K562 (cell line): Measurements from ENCODE around the gene SH3GLB2. TPM values are rescaled to one million over a fixed set of nuclear protein-coding genes. Genes with fewer than 3 reads are reported as not detected.

Source experiments
- ATAC-seq: fragments of 200-7000 bp; cut with Tn5 transposase; 3 replicates; pipeline ENCODE4 v1.9.1; 2020; ENCODE audit warnings: moderate library complexity
- BruUV-seq: library from RNA; stranded (reverse); fragments of 400-500 nt; replicated peaks from 2 replicates; lab custom pipeline; 2021; lab: Mats Ljungman, UMichigan
- CTCF ChIA-PET: fragments of 300-600 bp; formaldehyde crosslinking; extraction: SDS; loops from one replicate; lab custom pipeline; 2021; ENCODE audit warnings: low intra/inter-chr PET ratio; lab: Yijun Ruan, JAX
- POLR2A ChIA-PET: fragments of 300-600, 350-650 bp; sonication (Branson Sonifier 250); formaldehyde crosslinking; extraction: SDS; loops from one replicate; lab custom pipeline; 2021; ENCODE audit warnings: antibody characterized with exemption, inconsistent platforms; lab: Yijun Ruan, JAX
- DNase-seq, 4 experiments: peaks; one replicate each; pipeline versions ENCODE4 v3.0.0 to v3.0.0-alpha.2; 2011 to 2018; ENCODE audit warnings: low spot score in 3 of 4, mixed read lengths in 3 of 4; ENCODE audit errors: extremely low read depth in 1 of 4
- FAIRE-seq: peaks from 2 replicates; lab custom pipeline; 2011; peaks lifted over from hg19 to GRCh38; lab: Jason Lieb, UNC
- H2AFZ ChIP-seq: 2 replicates; pipeline ENCODE4 v1.6.0; 2011; ENCODE audit warnings: low read depth, low read length, control low read depth, inconsistent platforms
- H3K27ac ChIP-seq: fragments of 200-600 bp; 3 replicates; pipeline ENCODE4 v1.8.0; 2011; ENCODE audit warnings: low read depth, mild to moderate bottlenecking, control low read depth, inconsistent platforms, low read length, moderate library complexity, mixed read lengths; ENCODE audit errors: extremely low read depth
- H3K27me3 ChIP-seq, 2 experiments: fragments of 300-600 bp in 1 of 2; 2 replicates in 1 of 2; 3 replicates in 1 of 2; pipeline versions ENCODE4 v1.6.0 to v1.8.0; 2011; ENCODE audit warnings: inconsistent platforms in 2 of 2, low read length in 2 of 2, mild to moderate bottlenecking in 1 of 2, mixed read lengths in 1 of 2, moderate library complexity in 1 of 2; ENCODE audit not compliant: control insufficient read depth in 2 of 2, insufficient read depth in 2 of 2
- H3K36me3 ChIP-seq: fragments of 300-600 bp; 3 replicates; pipeline ENCODE4 v1.8.0; 2011; ENCODE audit warnings: mild to moderate bottlenecking, low read length, inconsistent platforms; ENCODE audit not compliant: control insufficient read depth, insufficient read depth
- H3K4me1 ChIP-seq, 2 experiments: fragments of 200-600 bp in 1 of 2; replicated peaks in 1 of 2; 2 replicates in 1 of 2; 3 replicates in 1 of 2; pipeline versions ENCODE4 v1.5.1 to v1.8.0; 2011; ENCODE audit warnings: inconsistent platforms in 2 of 2, low read length in 2 of 2, mild to moderate bottlenecking in 1 of 2, mixed read lengths in 1 of 2, moderate library complexity in 1 of 2; ENCODE audit not compliant: control insufficient read depth in 2 of 2, insufficient read depth in 2 of 2
- H3K4me2 ChIP-seq: 2 replicates; pipeline ENCODE4 v1.6.1; 2011; ENCODE audit warnings: low read length, control low read depth, inconsistent platforms, mixed read lengths; ENCODE audit not compliant: insufficient read depth
- H3K4me3 ChIP-seq: fragments of 200-600 bp; sonication (generic), shearing (Covaris generic); 2 replicates; pipeline ENCODE4 v1.5.1; 2016; ENCODE audit warnings: control low read depth, inconsistent platforms
- H3K79me2 ChIP-seq: fragments of 200-600 bp; 3 replicates; pipeline ENCODE4 v1.8.0; 2011; ENCODE audit warnings: low read length, inconsistent platforms; ENCODE audit not compliant: control insufficient read depth, insufficient read depth
- H3K9ac ChIP-seq, 2 experiments: 2 replicates each; pipeline versions ENCODE4 v1.6.0 to v1.6.1; 2011; ENCODE audit warnings: low read depth in 2 of 2, low read length in 2 of 2, control low read depth in 1 of 2, inconsistent platforms in 1 of 2, mild to moderate bottlenecking in 1 of 2, mixed read lengths in 1 of 2; ENCODE audit not compliant: insufficient read depth in 1 of 2
- H3K9me1 ChIP-seq: one replicate; pipeline ENCODE4 v1.6.0; 2011; ENCODE audit warnings: inconsistent platforms, mild to moderate bottlenecking, low read length, moderate library complexity; ENCODE audit not compliant: control insufficient read depth, insufficient read depth
- H3K9me3 ChIP-seq: replicated peaks from 2 replicates; pipeline ENCODE4 v1.5.1; 2011; ENCODE audit warnings: low read depth, low read length, inconsistent platforms; ENCODE audit not compliant: control insufficient read depth, insufficient read depth
- H4K20me1 ChIP-seq: replicated peaks from 2 replicates; pipeline ENCODE4 v1.6.1; 2011; ENCODE audit warnings: low read length, inconsistent platforms, mixed read lengths; ENCODE audit not compliant: control insufficient read depth, insufficient read depth
- BCOR ChIP-seq: fragments of 450-650 bp; IDR thresholded peaks from 2 replicates; pipeline ENCODE4 v1.6.1; 2016
- FOSL1 ChIP-seq: fragments of 200-800 bp; sonication (Bioruptor generic); conservative IDR thresholded peaks from 2 replicates; pipeline ENCODE4 v1.6.1; 2016; ENCODE audit warnings: missing genetic modification characterization, missing compliant biosample characterization
- GATAD2A ChIP-seq: fragments of 450-650 bp; IDR thresholded peaks from 2 replicates; pipeline ENCODE4 v1.6.1; 2017
- KAT7 ChIP-seq: sonication (generic); formaldehyde crosslinking; IDR thresholded peaks from 2 replicates; pipeline ENCODE4 v1.8.0; 2022; ENCODE audit warnings: missing genetic modification reagents, mild to moderate bottlenecking, borderline replicate concordance
- KDM2B ChIP-seq: fragments of 250-450 bp; sonication (Bioruptor Pico); IDR thresholded peaks from 2 replicates; pipeline ENCODE4 v1.8.0; 2021; ENCODE audit warnings: mild to moderate bottlenecking, moderate library complexity
- L3MBTL2 ChIP-seq: fragments of 450-650 bp; IDR thresholded peaks from 2 replicates; pipeline ENCODE4 v1.6.1; 2016; ENCODE audit warnings: mild to moderate bottlenecking, moderate library complexity
- POLR2A ChIP-seq: fragments of 450-650 bp; conservative IDR thresholded peaks from 2 replicates; pipeline ENCODE4 v1.6.1; 2016
- POLR2B ChIP-seq: fragments of 450-650 bp; IDR thresholded peaks from 2 replicates; pipeline ENCODE4 v1.6.1; 2018; ENCODE audit warnings: low read depth; ENCODE audit not compliant: partially characterized antibody
- SMAD4 ChIP-seq: fragments of 250-450 bp; sonication (Bioruptor Pico); conservative IDR thresholded peaks from 2 replicates; pipeline ENCODE4 v1.8.0; 2021; ENCODE audit warnings: inconsistent platforms, mild to moderate bottlenecking, moderate library complexity
- SPI1 ChIP-seq: IDR thresholded peaks from 2 replicates; pipeline ENCODE4 v1.6.1; 2011; ENCODE audit warnings: low read depth, low read length, control low read depth, borderline replicate concordance
- ZNF436 ChIP-seq: fragments of 250-450, 450-650 bp; sonication (Bioruptor Pico); formaldehyde crosslinking; IDR thresholded peaks from 2 replicates; pipeline ENCODE4 v1.7.0; 2020; ENCODE audit warnings: mild to moderate bottlenecking
- WGBS: fragments of 100-300 bp; shearing (Covaris generic); methylation state at CpG from one replicate; pipeline ENCODE4 v1.1.6; 2016; ENCODE audit warnings: low coverage, mixed read lengths; ENCODE audit not compliant: insufficient coverage; ENCODE audit errors: missing lambda C conversion rate; 5-methylcytosine and 5-hydroxymethylcytosine counted together
- in situ Hi-C: fragments of 300-500 bp; cut with MboI; formaldehyde crosslinking; loops from 4 replicates; pipeline ENCODE4 v1.15.0; 2018; ENCODE audit warnings: inconsistent platforms, mixed read lengths
- intact Hi-C: fragments of 100-400 bp; cut with micrococcal nuclease; formaldehyde crosslinking; loops from 2 replicates; pipeline ENCODE4 v1.14.2; 2022
- polyA plus RNA-seq, 8 experiments: library from polyadenylated mRNA; depleted of rRNA in 4 of 8; stranded (reverse) in 5 of 8; unstranded in 3 of 8; fragments of >200 nt; fragmentation: Nextera tagmentation in 2 of 8; fragmentation: Illumina TruSeq in 1 of 8; extraction: Ambion mirVana in 2 of 8; extraction: Trizol in 1 of 8; gene quantifications; 2 replicates each; pipeline versions ENCODE4 v1.2.1 to v1.2.3, GENCODE V29; 2011 to 2014; ENCODE audit warnings: inconsistent platforms in 1 of 8, missing spikeins in 1 of 8
- total RNA-seq, 7 experiments: library from RNA; depleted of rRNA in 6 of 7; stranded (reverse); fragments of >200 nt in 6 of 7; fragmentation: Illumina TruSeq in 2 of 7; extraction: Trizol in 2 of 7; gene quantifications; 2 replicates each; pipeline versions ENCODE4 v1.2.1 to v1.2.3, GENCODE V29; 2011 to 2021; ENCODE audit warnings: low replicate concordance in 1 of 7
- TF ChIP-seq, protein P1 (sequence below): sonication (generic); formaldehyde crosslinking; IDR thresholded peaks from 2 replicates; pipeline ENCODE4 v1.5.0; 2020; ENCODE audit warnings: missing genetic modification reagents
- TF ChIP-seq, protein P2 (sequence below): fragments of 200-800 bp; sonication (Bioruptor generic); IDR thresholded peaks from 2 replicates; pipeline ENCODE4 v1.6.1; 2017; ENCODE audit warnings: missing genetic modification characterization, missing compliant biosample characterization

The SH3GLB2 gene
- total and polyA plus RNA-seq, 9 of the 15 experiments (the other 6 are each of a cell fraction or from before 2014, with no cell fraction given) = 0.20 to 118 (median 58.8) TPM

DNA sequence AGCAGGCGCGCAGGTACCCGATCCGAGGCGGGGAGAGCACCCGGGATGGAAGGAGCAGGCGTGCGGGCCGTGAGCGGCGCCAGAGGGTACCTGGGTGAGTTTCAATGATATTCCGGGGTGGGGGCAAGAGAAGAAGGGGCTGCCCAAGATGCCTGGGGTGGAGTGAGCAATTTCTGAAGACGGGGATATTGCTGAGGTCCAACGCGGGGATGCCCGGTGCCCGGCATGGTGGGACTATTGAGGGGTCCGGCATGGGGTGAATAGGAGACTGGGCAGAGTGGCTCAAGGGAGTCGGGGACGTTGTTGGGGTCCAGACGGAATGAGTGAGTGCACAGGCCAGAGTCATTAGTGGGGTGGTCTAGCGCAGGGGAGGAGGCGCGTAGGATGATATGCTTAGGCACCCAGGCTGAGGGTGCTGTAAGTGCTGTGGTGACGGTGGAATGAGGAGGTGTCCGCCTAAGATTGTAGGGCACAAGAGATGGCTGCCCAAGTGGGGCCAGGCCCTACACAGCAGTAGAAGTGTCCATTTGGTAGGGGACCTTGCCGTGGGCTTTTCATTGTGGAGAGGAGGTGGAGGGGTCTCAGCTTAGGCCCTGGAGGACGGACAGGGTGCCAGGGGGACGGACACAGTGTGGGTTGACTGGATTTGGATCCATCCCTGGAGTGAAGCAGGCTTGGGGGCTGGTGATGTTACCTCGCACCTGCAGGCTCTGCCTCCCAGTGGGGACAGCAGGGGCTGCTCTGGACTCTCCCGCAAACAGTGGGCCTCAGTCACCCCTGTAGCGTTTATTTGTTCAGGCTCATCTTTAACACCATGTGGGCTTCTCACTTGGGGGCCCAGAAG lies 9.0 kb upstream of the SH3GLB2 start (continued):
- no peak for TF ChIP-seq FOSL1 (tag)

DNA sequence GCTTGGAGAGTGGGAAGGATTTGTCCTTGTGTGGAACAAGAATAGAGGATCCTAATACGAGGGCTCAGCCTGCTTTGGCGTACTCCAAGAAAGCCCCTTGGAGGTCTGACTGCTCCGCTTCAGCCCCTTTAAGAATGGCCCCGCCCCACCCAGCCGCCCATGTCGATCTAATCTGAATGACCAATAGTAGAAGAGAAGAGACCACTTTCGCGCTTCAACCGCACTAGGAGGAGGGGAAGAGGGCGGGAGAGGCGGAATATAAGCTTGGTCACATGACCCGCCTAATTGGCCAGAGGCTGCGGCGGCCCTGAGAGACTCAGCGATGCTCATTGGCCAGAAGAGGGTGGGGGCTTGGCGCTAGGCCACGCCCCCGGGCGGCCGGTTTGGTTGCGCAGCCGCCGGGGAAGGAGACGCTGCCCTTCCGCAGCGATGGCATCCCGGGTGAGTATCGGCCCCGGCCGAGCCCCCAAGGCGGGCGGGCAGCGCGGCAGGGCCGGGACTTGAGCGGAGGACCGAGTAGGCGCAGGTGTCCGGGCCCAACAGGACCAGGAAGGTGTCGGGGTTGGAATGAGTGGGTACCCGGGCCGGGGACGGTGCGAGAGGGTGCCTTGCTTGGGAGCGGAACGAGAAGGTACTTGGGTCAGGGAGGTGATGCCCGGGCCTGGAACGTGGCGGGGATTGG lies 8.3 kb upstream of the SH3GLB2 start, which contains the start of gene MIGA2:
TSS of gene MIGA2 (plus strand) at position 386 of the 682 bp plus-strand sequence. CDS start 3,969 bp downstream, outside the sequence.
- ChIA-PET POLR2A (interaction anchor here (0.6 to 1.0 kb wide), 6 partner anchors 10 to 54 kb away, joined by 3 to 6 read pairs (median 3); no protein-coding TSS in a partner anchor), CTCF (interaction anchor here (0.6 to 0.7 kb wide), 2 partner anchors 218 to 439 kb away, joined by 3 to 5 read pairs; partner anchors contain the start of gene ENDOG)
- ATAC-seq = peak; percentile 93
- DNase-seq = peak; percentile 95 to 99 (median 97)
- TSS peak; percentile 69 for BruUV-seq
- FAIRE-seq = peak; percentile 99
- H4K20me1 ChIP-seq = no peaks in the 10 kb centered on the region; the same call in 1 of the 2 replicates
- H2AFZ ChIP-seq = peak within 1 kb of the TSS; percentile 88
- H3K27ac ChIP-seq = peak within 1 kb of the TSS; percentile 82
- peak within 1 kb of the TSS; percentile 77 to 94 for H3K9ac ChIP-seq
- whole genome bisulfite sequencing = under 1% methylated on average over 44 of the region's 49 CpGs
- intact Hi-C loops = loop anchor here (1.0 to 5.0 kb wide), 2 partner anchors 33 to 46 kb away; partner anchors contain the start of gene DOLPP1
- peak within 1 kb of the TSS; percentile 73 for H3K4me3 ChIP-seq
- peaks cover 18% of the 10 kb centered on the region; the same call in 2 of the 3 replicates for H3K36me3 ChIP-seq
- H3K9me3 ChIP-seq = no peaks in the 10 kb centered on the region
- H3K27me3 ChIP-seq = no peaks in the 10 kb centered on the region
- H3K4me2 ChIP-seq = peak within 1 kb of the TSS; percentile 98
- peaks cover 46% of the 10 kb centered on the region for H3K79me2 ChIP-seq
- peaks cover 44 to 64% of the 10 kb centered on the region in 2 experiments for H3K4me1 ChIP-seq
- peaks cover 4% of the 10 kb centered on the region for H3K9me1 ChIP-seq
- in situ Hi-C loops = no loop called here
- peak; percentile 78 for TF ChIP-seq POLR2A
- TF ChIP-seq, protein P1, sequence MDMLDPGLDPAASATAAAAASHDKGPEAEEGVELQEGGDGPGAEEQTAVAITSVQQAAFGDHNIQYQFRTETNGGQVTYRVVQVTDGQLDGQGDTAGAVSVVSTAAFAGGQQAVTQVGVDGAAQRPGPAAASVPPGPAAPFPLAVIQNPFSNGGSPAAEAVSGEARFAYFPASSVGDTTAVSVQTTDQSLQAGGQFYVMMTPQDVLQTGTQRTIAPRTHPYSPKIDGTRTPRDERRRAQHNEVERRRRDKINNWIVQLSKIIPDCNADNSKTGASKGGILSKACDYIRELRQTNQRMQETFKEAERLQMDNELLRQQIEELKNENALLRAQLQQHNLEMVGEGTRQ (CRISPR knock-in tag) = peak; percentile 95
- TF ChIP-seq KDM2B = peak; percentile 81; the same call in 1 of the 2 replicates
- peak; percentile 69 for TF ChIP-seq L3MBTL2
- TF ChIP-seq POLR2B = peak; percentile 69
- TF ChIP-seq ZNF436 (CRISPR knock-in tag) = no peak
- TF ChIP-seq SMAD4 (CRISPR knock-in tag) = 0 out of 2 replicates have a peak, but pooled peaks have one; percentile 39
- TF ChIP-seq, protein P2, sequence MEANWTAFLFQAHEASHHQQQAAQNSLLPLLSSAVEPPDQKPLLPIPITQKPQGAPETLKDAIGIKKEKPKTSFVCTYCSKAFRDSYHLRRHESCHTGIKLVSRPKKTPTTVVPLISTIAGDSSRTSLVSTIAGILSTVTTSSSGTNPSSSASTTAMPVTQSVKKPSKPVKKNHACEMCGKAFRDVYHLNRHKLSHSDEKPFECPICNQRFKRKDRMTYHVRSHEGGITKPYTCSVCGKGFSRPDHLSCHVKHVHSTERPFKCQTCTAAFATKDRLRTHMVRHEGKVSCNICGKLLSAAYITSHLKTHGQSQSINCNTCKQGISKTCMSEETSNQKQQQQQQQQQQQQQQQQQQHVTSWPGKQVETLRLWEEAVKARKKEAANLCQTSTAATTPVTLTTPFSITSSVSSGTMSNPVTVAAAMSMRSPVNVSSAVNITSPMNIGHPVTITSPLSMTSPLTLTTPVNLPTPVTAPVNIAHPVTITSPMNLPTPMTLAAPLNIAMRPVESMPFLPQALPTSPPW = peak; percentile 89
- TF ChIP-seq BCOR = 0 out of 2 replicates have a peak, but pooled peaks have one; percentile 15
- TF ChIP-seq SPI1 = peak; percentile 33; the same call in 1 of the 2 replicates
- 0 out of 2 replicates have a peak, but pooled peaks have one; percentile 28 for TF ChIP-seq KAT7 (CRISPR knock-in tag)
- 0 out of 2 replicates have a peak, but pooled peaks have one; percentile 14 for TF ChIP-seq GATAD2A
